ENCODE results near the gene CHRNA4. TPM values are rescaled to one million over a fixed set of nuclear protein-coding genes. Genes with fewer than 3 reads are reported as not detected.

CHRNA4 gene
- total RNA-seq, 1 donor from 2014 or later = 6.9 TPM

- FAIRE-seq (no peak), DNase-seq (ENCODE audit: low spot score in 2 of 2) (no peak)
Measured at GRCh38 chr20:63325554-63326313, 35.4 kb downstream of the CHRNA4 start.

GRCh38 chr20:63325021-63325471, 36.1 kb downstream of the CHRNA4 start:
- FAIRE-seq (no peak), DNase-seq (ENCODE audit: low spot score in 2 of 2) (no peak)

- DNase-seq (ENCODE audit: low spot score in 2 of 2) (no peak), FAIRE-seq (no peak)
Measured at GRCh38 chr20:63323357-63323981, 37.7 kb downstream of the CHRNA4 start.

GRCh38 chr20:63322933-63323273, 38.2 kb downstream of the CHRNA4 start:
- DNase-seq (ENCODE audit: low spot score in 2 of 2) (no peak), FAIRE-seq (no peak)

- FAIRE-seq (no peak), DNase-seq (ENCODE audit: low spot score in 2 of 2) (no peak)
Measured at GRCh38 chr20:63322146-63322932, 38.8 kb downstream of the CHRNA4 start.

- DNase-seq (ENCODE audit: low spot score in 2 of 2) = no peak
- no peak for FAIRE-seq
Measured at GRCh38 chr20:63321148-63321831, 39.9 kb downstream of the CHRNA4 start.

GRCh38 chr20:63320616-63321147, 40.5 kb downstream of the CHRNA4 start:
- FAIRE-seq (no peak), DNase-seq (ENCODE audit: low spot score in 2 of 2) (no peak)

- DNase-seq (ENCODE audit: low spot score in 2 of 2) (no peak), FAIRE-seq (no peak)
Measured at GRCh38 chr20:63320041-63320511, 41.1 kb downstream of the CHRNA4 start.

- FAIRE-seq = no peak
- DNase-seq (ENCODE audit: low spot score in 2 of 2) = no peak
Measured at GRCh38 chr20:63319164-63320040, 41.7 kb downstream of the CHRNA4 start.

- no peak for FAIRE-seq
Measured at GRCh38 chr20:63318391-63319163, 42.6 kb downstream of the CHRNA4 start.

GRCh38 chr20:63317601-63318291, 43.4 kb downstream of the CHRNA4 start:
- no peak for FAIRE-seq
- DNase-seq (ENCODE audit: low spot score in 2 of 2) = no peak

More at GRCh38 chr20:63318391-63319163, 42.6 kb downstream of the CHRNA4 start:
- no peak for DNase-seq (ENCODE audit: low spot score in 2 of 2)

- FAIRE-seq = no peak
- DNase-seq (ENCODE audit: low spot score in 2 of 2) = no peak
Measured at GRCh38 chr20:63317061-63317460, 44.1 kb downstream of the CHRNA4 start.

GRCh38 chr20:63316502-63316921, 44.6 kb downstream of the CHRNA4 start:
- FAIRE-seq (no peak), DNase-seq (ENCODE audit: low spot score in 2 of 2) (no peak)

- DNase-seq (ENCODE audit: low spot score in 2 of 2) (no peak), FAIRE-seq (no peak)
Measured at GRCh38 chr20:63315731-63316491, 45.2 kb downstream of the CHRNA4 start.

GRCh38 chr20:63315240-63315689, 45.9 kb downstream of the CHRNA4 start:
- no peak for FAIRE-seq
- no peak for DNase-seq (ENCODE audit: low spot score in 2 of 2)

- DNase-seq (ENCODE audit: low spot score in 2 of 2) (no peak), FAIRE-seq (no peak)
Measured at GRCh38 chr20:63314566-63315239, 46.4 kb downstream of the CHRNA4 start.

Measured in frontal cortex (tissue), 4 donors.